ENCODE data around the gene TIMP4.

Gene TIMP4

GRCh38 chr3:12185172-12185710 lies 26.5 kb upstream of the TIMP4 start:
- DNase-seq (ENCODE audit: low read depth in 2 of 2) = no peak

- DNase-seq (ENCODE audit: low read depth in 2 of 2) = no peak
These were observed 25.8 kb upstream of the TIMP4 start for GRCh38 chr3:12184541-12184940.

GRCh38 chr3:12182687-12183441 lies 24.2 kb upstream of the TIMP4 start:
- DNase-seq (ENCODE audit: low read depth in 2 of 2) = no peak

GRCh38 chr3:12181806-12182205 lies 23.1 kb upstream of the TIMP4 start:
- no peak for DNase-seq (ENCODE audit: low read depth in 2 of 2)

GRCh38 chr3:12181301-12181700 lies 22.6 kb upstream of the TIMP4 start:
- no peak for DNase-seq (ENCODE audit: low read depth in 2 of 2)

- DNase-seq (ENCODE audit: low read depth in 2 of 2) = no peak
These were observed 21.9 kb upstream of the TIMP4 start for GRCh38 chr3:12180631-12181030.

- no peak for DNase-seq (ENCODE audit: low read depth in 2 of 2)
These were observed 21.5 kb upstream of the TIMP4 start for GRCh38 chr3:12180218-12180617.

- no peak for DNase-seq (ENCODE audit: low read depth in 2 of 2)
These were observed 20.7 kb upstream of the TIMP4 start for GRCh38 chr3:12179441-12179840.

GRCh38 chr3:12178091-12178820 lies 19.5 kb upstream of the TIMP4 start:
- no peak for DNase-seq (ENCODE audit: low read depth in 2 of 2)

- DNase-seq (ENCODE audit: low read depth in 2 of 2) = no peak
These were observed 18.4 kb upstream of the TIMP4 start for GRCh38 chr3:12177126-12177525.

GRCh38 chr3:12175844-12176453 lies 17.2 kb upstream of the TIMP4 start:
- DNase-seq (ENCODE audit: low read depth in 2 of 2) = no peak

- DNase-seq (ENCODE audit: low read depth in 2 of 2) = no peak
These were observed 16.5 kb upstream of the TIMP4 start for GRCh38 chr3:12175137-12175593.

- no peak for DNase-seq (ENCODE audit: low read depth in 2 of 2)
These were observed 11.5 kb upstream of the TIMP4 start for GRCh38 chr3:12170207-12170606.

- no peak for DNase-seq (ENCODE audit: low read depth in 2 of 2)
These were observed 7.2 kb upstream of the TIMP4 start for GRCh38 chr3:12165909-12166308.

GRCh38 chr3:12159227-12159601 lies 502 bp upstream of the TIMP4 start:
- no peak for DNase-seq (ENCODE audit: low read depth in 2 of 2)

GRCh38 chr3:12157026-12157425 lies 1.7 kb downstream of the TIMP4 start:
- no peak for DNase-seq (ENCODE audit: low read depth in 2 of 2)

GRCh38 chr3:12155828-12156227 lies 2.9 kb downstream of the TIMP4 start:
- no peak for DNase-seq (ENCODE audit: low read depth in 2 of 2)

GRCh38 chr3:12155264-12155663 lies 3.4 kb downstream of the TIMP4 start:
- DNase-seq (ENCODE audit: low read depth in 2 of 2) = no peak

GRCh38 chr3:12154151-12154550 lies 4.6 kb downstream of the TIMP4 start:
- DNase-seq (ENCODE audit: low read depth in 2 of 2) = no peak

GRCh38 chr3:12150112-12150511 lies 8.6 kb downstream of the TIMP4 start:
- DNase-seq (ENCODE audit: low read depth in 2 of 2) = no peak

- DNase-seq (ENCODE audit: low read depth in 2 of 2) = no peak
These were observed 9.7 kb downstream of the TIMP4 start for GRCh38 chr3:12149029-12149428.

- no peak for DNase-seq (ENCODE audit: low read depth in 2 of 2)
These were observed 10.3 kb downstream of the TIMP4 start for GRCh38 chr3:12148183-12148940.
